Measurements from ENCODE around the gene ATP8A1. TPM values are rescaled to one million over a fixed set of nuclear protein-coding genes. Genes with fewer than 3 reads are reported as not detected.

The ATP8A1 gene
- total and polyA plus RNA-seq, 2 of the 8 experiments (the other 6 are each of a cell fraction or from before 2014, with no cell fraction given), result 3.7 to 14.9 TPM

- ChIA-PET POLR2A (ENCODE audit: partially characterized antibody) (no interaction called here), CTCF (ENCODE audit: partially characterized antibody) (interaction anchor here (1.1 to 3.7 kb wide), 3 partner anchors 19 to 99 kb away, joined by 3 to 22 read pairs (median 6); no protein-coding TSS in a partner anchor)
- Histone ChIP-seq H3K9me3 (ENCODE audit: insufficient read depth in 2 of 2, low read depth in 1 of 2, low read length in 1 of 2) (no peaks in the 10 kb centered on the region), H3K9ac (replicated peaks in 1 of 4; ENCODE audit: extremely low read depth in 1 of 4, low read depth in 3 of 4, low read length in 3 of 4) (no peak overlapping the region), H2BK120ac (replicated peaks; ENCODE audit: low read depth, low read length) (no peak overlapping the region), H2BK15ac (ENCODE audit: low read length) (no peak overlapping the region), H3K4me1 (replicated peaks in 1 of 4; ENCODE audit: control insufficient read depth in 3 of 4, insufficient read depth in 4 of 4, low read length in 3 of 4) (peaks cover 0 to 3% (median 0%) of the 10 kb centered on the region in 4 experiments; a peak in 3 of 7 replicates), H3K4me3 (ENCODE audit: extremely low read depth in 1 of 4, insufficient read depth in 2 of 4, low read depth in 3 of 4, low read length in 4 of 4) (no peak overlapping the region), H4K20me1 (replicated peaks in 1 of 2; ENCODE audit: control insufficient read depth in 1 of 2, insufficient read depth in 2 of 2, low read length in 2 of 2) (no peaks in the 10 kb centered on the region), H3K4me2 (ENCODE audit: insufficient read depth in 1 of 2, low read depth in 2 of 2, low read length in 2 of 2) (no peak overlapping the region), H3K27me3 (replicated peaks in 1 of 4; ENCODE audit: control insufficient read depth in 3 of 4, extremely low read depth in 1 of 4, insufficient read depth in 3 of 4, low read length in 3 of 4) (no peaks in the 10 kb centered on the region), H3K79me1 (ENCODE audit: low read depth, low read length) (no peaks in the 10 kb centered on the region), H3K18ac (ENCODE audit: extremely low read depth, low read length) (no peak overlapping the region), H4K8ac (ENCODE audit: extremely low read depth, insufficient read depth, low read length) (no peak overlapping the region), H2BK12ac (ENCODE audit: low read depth, low read length) (no peak overlapping the region), H2AK5ac (ENCODE audit: low read depth, low read length) (no peak overlapping the region), H3K14ac (ENCODE audit: insufficient read length) (no peak overlapping the region), H3K79me2 (ENCODE audit: control insufficient read depth in 1 of 2, insufficient read depth in 2 of 2, low read length in 2 of 2) (no peaks in the 10 kb centered on the region), H3K23ac (ENCODE audit: insufficient read length) (no peak overlapping the region), H3K23me2 (ENCODE audit: low read depth, low read length) (no peaks in the 10 kb centered on the region), H3K36me3 (ENCODE audit: control insufficient read depth in 2 of 4, insufficient read depth in 4 of 4, low read length in 3 of 4) (no peaks in the 10 kb centered on the region; a peak in 1 of 8 replicates), H2BK20ac (ENCODE audit: low read length) (no peak overlapping the region), H4K91ac (replicated peaks; ENCODE audit: insufficient read length, low read length) (no peak overlapping the region), H2AFZ (ENCODE audit: low read length) (no peak overlapping the region), H3K56ac (replicated peaks; ENCODE audit: insufficient read length, low read depth, low read length) (no peak overlapping the region), H4K5ac (ENCODE audit: insufficient read length, low read depth, low read length) (no peak overlapping the region), H3K4ac (replicated peaks; ENCODE audit: insufficient read length, low read depth, low read length) (no peak overlapping the region), H2BK5ac (ENCODE audit: low read depth, low read length) (no peak overlapping the region), H3K27ac (ENCODE audit: low read depth, low read length) (no peak overlapping the region)
- TF ChIP-seq CTCF (IDR thresholded peaks at IDR 0.05; ENCODE audit: control extremely low read depth in 1 of 3, insufficient read depth in 1 of 3, low read depth in 1 of 3, low read length in 3 of 3), result peak in 1 of 3 experiments; percentile 4; a peak in 1 of 4 replicates
- TF ChIP-seq MAX (IDR thresholded peaks at IDR 0.05), result peak; percentile 40; the same call in 1 of the 2 replicates
- peak; percentile 46 for TF ChIP-seq E2F6 (IDR thresholded peaks at IDR 0.05)
- no peak for TF ChIP-seq EGR1 (IDR thresholded peaks at IDR 0.05; ENCODE audit: borderline replicate concordance, low read depth, low read length)
- peak in 1 of 2 experiments; percentile 26; a peak in 1 of 4 replicates for TF ChIP-seq RAD21 (IDR thresholded peaks at IDR 0.05 in 1 of 2, conservative IDR thresholded peaks at IDR 0.05 in 1 of 2; ENCODE audit: low read depth in 2 of 2, low read length in 2 of 2)
- no peak for TF ChIP-seq EP300 (IDR thresholded peaks at IDR 0.05; ENCODE audit: borderline replicate concordance in 1 of 2, low read depth in 2 of 2, low read length in 2 of 2)
- FAIRE-seq, result no peak
- no peak for DNase-seq (ENCODE audit: low read depth in 1 of 2, low spot score in 2 of 2)
- WGBS, 2 experiments (ENCODE audit: extremely low coverage in 1 of 2, insufficient coverage in 1 of 2, insufficient read length in 1 of 2, insufficient replicate concordance in 2 of 2, low coverage in 1 of 2, low lambda C conversion rate in 2 of 2, missing lambda C conversion rate in 1 of 2), result 74% methylated on average over 5 of the region's 5 CpGs; no CpG with 5 or more reads in 1 of the 2 experiments
These were observed 236.8 kb downstream of the ATP8A1 start for GRCh38 chr4:42420140-42420539.
